ENCODE results near the gene ACOT8. TPM values are rescaled to one million over a fixed set of nuclear protein-coding genes. Genes with fewer than 3 reads are reported as not detected.
A peak's percentile ranks its signal among the peaks of the same experiment; 100 is the strongest.
"Not testable (repeated sequence)": the region's sequence is repeated elsewhere in the genome, so short reads cannot be mapped to it uniquely, and the experiment has no call there.

Gene ACOT8
- total RNA-seq, 1 donor from 2014 or later, result 32.1 TPM

- H3K27ac ChIP-seq (replicated peaks), result no peak overlapping the region
- no peak for DNase-seq
- TF ChIP-seq CTCF (IDR thresholded peaks at IDR 0.05; ENCODE audit: borderline replicate concordance), result no peak
- H3K4me1 ChIP-seq, result peaks cover 15% of the 10 kb centered on the region
- no peak overlapping the region for H3K4me3 ChIP-seq
- intact Hi-C loops (cut with micrococcal nuclease), result no loop called here
- H3K9me3 ChIP-seq (replicated peaks), result no peaks in the 10 kb centered on the region
- peaks cover 61% of the 10 kb centered on the region for H3K36me3 ChIP-seq
- H3K27me3 ChIP-seq (ENCODE audit: low read depth), result no peaks in the 10 kb centered on the region
Measured at GRCh38 chr20:45810191-45810970, 46.8 kb downstream of the ACOT8 start.

DNA sequence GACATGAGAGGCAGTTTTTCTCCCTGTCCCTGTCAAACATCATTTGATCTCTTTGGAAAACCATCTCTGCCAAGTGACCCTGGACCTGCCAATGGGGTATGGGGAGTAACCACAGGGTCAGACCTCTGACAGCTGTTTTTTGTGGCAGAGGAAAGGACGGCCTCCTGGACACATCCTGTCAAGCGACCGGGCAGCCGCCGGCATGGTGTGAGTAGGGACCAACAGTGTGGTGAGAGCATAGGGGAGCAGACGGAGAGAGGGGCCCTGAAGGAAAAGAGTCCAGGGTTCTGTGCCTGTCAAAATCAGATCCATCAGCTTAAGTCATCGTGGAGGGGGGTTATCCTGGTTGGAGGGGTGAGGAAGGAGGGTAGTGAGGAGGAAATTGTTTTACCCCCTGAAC, 55.3 kb downstream of the ACOT8 start:
- peaks cover 64% of the 10 kb centered on the region for H3K36me3 ChIP-seq
- no peak overlapping the region for H3K4me3 ChIP-seq
- peaks cover 10% of the 10 kb centered on the region for H3K4me1 ChIP-seq
- intact Hi-C loops (cut with micrococcal nuclease), result no loop called here
- H3K27me3 ChIP-seq (ENCODE audit: low read depth), result no peaks in the 10 kb centered on the region
- no peak for DNase-seq
- TF ChIP-seq CTCF (IDR thresholded peaks at IDR 0.05; ENCODE audit: borderline replicate concordance), result no peak
- no peaks in the 10 kb centered on the region for H3K9me3 ChIP-seq (replicated peaks)
- H3K27ac ChIP-seq (replicated peaks), result no peak overlapping the region

DNA sequence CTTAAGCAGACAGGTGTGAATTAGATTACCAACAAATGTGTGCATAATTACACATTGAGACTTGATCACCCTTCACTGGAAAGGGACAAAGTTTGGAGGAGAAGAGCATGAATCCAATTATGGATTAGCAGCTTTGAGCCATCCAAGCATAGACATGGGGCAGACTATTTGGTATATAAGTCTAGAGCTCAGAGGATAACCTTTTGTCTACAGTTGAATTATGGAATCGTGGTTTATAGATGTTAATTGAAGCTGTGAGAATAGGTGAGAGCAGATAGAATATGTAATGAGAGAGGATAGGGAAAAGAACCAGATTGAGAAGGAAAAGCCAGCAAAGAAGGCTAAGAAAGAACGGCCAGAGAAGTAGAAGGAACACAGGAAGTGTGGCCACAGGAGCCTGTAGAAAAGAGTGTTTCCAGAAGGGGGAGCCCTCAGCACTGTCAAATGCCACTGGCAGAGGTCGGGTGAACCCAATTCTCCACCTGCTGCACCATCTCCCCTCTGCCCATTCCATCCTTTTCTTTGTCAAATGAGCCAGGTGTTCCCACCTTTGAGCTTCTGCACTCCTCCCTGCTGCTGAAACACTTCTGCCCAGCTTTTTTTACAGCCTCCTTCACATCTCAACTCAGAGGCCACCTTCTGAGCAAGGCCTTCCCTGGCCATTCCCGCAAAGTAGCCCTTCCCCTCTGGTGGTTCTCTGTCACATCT, 58.1 kb downstream of the ACOT8 start:
- Histone ChIP-seq H3K36me3 (peaks cover 64% of the 10 kb centered on the region), H3K27ac (replicated peaks) (no peak overlapping the region), H3K27me3 (ENCODE audit: low read depth) (no peaks in the 10 kb centered on the region), H3K4me3 (no peak overlapping the region), H3K9me3 (replicated peaks) (no peaks in the 10 kb centered on the region), H3K4me1 (peaks cover 18% of the 10 kb centered on the region)
- DNase-seq, result no peak
- TF ChIP-seq CTCF (IDR thresholded peaks at IDR 0.05; ENCODE audit: borderline replicate concordance), result peak; percentile 77
- intact Hi-C loops (cut with micrococcal nuclease), result no loop called here

- peaks cover 22% of the 10 kb centered on the region for H3K4me1 ChIP-seq
- H3K27me3 ChIP-seq (ENCODE audit: low read depth); H3K4me3 ChIP-seq; DNase-seq; intact Hi-C loops (cut with micrococcal nuclease); H3K9me3 ChIP-seq (replicated peaks); H3K27ac ChIP-seq (replicated peaks): not testable (repeated sequence)
- peaks cover 61% of the 10 kb centered on the region for H3K36me3 ChIP-seq
Measured at GRCh38 chr20:45797955-45798354, 59.2 kb downstream of the ACOT8 start.

GRCh38 chr20:45797510-45797909, 59.7 kb downstream of the ACOT8 start:
- H3K9me3 ChIP-seq (replicated peaks); H3K27me3 ChIP-seq (ENCODE audit: low read depth); H3K4me3 ChIP-seq; intact Hi-C loops (cut with micrococcal nuclease); DNase-seq; H3K27ac ChIP-seq (replicated peaks): not testable (repeated sequence)
- H3K4me1 ChIP-seq, result peaks cover 27% of the 10 kb centered on the region
- peaks cover 56% of the 10 kb centered on the region for H3K36me3 ChIP-seq

DNA sequence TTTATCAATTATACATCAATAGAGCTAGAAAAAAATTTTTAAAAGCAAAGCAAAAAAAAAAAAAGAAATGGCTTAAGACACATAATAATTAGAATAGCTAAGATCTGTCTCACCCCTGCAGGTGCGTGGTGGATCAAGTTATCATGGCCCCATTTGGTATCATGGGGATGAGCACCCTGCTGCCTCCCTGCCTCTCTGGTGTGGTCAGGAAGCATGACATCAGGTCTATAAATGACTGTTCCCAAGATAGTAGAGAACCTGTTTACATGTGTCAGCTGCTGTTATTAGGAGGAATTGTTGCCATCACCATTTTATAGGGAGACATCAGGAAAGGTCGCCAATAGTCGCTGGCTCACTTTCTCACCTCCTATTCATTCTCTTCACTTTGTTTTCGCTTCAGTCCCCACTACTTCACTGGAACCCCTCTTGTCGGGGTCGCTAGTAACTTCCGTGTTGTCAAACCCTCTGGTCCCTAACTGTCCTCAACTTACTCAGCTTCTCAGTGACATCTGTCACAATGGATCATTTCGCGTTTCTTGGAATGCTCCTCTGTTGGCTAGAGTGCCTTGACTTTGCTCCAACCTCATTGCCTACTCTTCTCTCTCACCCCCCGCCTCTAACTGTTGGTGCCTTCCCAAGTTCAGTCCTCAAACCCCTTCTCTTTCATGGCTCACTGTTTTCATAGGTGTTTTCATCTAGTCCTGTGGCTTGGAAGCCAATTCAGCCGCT, 60.7 kb downstream of the ACOT8 start:
- intact Hi-C loops (cut with micrococcal nuclease), result no loop called here
- H3K4me3 ChIP-seq, result no peak overlapping the region

More for the DNA sequence above, 60.7 kb downstream of the ACOT8 start:
- no peaks in the 10 kb centered on the region for H3K27me3 ChIP-seq (ENCODE audit: low read depth)
- no peaks in the 10 kb centered on the region for H3K9me3 ChIP-seq (replicated peaks)
- H3K27ac ChIP-seq (replicated peaks), result peak overlapping the region; percentile 39
- no peak for TF ChIP-seq CTCF (IDR thresholded peaks at IDR 0.05; ENCODE audit: borderline replicate concordance)
- H3K4me1 ChIP-seq, result peaks cover 36% of the 10 kb centered on the region
- H3K36me3 ChIP-seq, result peaks cover 46% of the 10 kb centered on the region
- DNase-seq, result no peak
